ENCODE data around the gene RNASEH2B.

RNASEH2B gene

DNA sequence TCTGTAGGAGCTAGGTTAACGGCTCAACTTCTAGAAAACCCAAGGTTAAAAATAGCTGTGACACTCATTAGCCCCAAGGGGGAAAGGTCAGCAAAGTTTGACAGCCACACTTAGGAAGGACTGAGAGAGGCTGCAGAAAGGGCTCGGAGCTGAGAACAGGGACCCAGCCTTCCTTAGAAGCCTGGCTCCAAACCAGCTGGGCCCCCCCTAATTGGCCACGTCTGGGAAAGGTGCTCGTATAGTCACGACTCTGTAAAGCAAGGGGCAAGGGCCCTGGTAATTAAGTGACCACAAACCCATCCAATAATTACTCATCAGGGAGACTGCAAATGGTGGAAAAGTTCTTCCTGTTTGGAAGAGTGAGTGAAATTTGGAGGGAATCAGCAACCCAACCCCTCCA, 90.5 kb downstream of the RNASEH2B start:
- no peak for DNase-seq

DNA sequence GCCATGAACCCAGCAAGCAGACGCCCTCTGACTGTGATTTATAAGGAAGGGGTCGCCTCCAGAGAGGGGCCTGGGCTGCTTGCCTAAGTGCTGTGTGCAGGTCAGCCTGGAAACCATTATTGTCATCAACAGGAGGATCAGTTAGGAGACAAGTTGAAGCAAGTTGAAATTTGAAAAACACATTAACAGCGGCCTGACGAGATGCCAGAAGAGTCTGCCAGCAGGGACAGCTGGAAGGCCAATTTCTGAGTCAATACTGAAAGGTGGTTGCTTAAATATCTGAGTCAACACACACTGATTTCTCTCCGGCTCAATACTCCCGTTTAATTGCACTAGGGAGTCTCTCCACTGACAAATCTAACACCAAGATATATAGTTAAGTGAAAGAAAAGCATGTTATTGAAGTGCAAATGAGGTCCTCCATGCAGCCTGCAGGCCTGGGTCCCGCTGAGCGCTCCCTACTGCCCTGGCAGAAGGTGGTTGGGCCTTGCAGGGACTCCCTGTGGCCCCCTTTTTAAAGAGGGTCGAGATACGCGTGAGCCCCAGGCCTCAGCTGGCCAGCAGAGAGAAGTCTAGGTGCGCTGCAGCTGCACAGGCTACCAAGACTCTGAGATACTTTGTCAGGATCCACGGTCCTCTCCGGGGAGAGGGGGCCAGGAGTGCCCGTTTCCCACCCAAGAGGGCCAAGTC, 91.1 kb downstream of the RNASEH2B start:
- no peak for DNase-seq

DNA sequence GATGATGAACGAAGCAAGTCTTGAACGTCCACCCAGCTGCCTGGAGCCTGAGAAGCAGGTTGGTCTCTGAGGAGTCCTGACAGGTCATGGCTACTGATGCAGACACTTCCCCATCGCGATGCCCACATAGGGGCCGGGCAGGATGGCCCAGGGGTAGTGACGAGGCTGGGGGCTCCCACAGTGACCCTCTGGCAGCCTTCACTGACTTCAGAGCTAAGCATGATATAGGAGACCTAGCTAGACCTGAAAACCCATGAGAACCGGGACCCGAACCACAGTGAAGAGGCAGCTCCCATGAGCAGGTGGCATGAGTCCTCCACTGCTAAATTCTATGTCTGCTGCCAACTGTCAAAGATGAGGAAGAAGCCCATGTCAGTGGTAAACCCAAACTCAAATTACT, 91.7 kb downstream of the RNASEH2B start:
- no peak for DNase-seq

DNA sequence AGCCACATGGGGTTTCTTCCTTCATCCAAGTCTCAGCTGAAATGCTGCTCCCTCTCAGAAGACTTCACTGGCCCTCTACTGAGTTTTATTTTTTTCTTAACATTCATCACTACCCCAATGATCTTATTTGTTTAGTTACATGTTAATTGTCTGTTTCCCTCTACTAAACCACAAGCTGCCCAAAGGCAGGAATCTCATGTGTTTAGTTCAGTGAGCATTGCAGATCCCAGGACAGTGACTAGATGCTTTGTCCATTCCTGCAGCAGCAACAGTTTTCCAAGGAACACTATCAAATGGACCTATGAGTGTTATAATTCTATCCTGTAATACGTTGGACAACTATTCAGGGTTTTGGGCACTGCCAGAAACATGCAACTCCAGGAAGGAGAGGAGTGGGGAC, 93.1 kb downstream of the RNASEH2B start:
- DNase-seq = no peak

DNA sequence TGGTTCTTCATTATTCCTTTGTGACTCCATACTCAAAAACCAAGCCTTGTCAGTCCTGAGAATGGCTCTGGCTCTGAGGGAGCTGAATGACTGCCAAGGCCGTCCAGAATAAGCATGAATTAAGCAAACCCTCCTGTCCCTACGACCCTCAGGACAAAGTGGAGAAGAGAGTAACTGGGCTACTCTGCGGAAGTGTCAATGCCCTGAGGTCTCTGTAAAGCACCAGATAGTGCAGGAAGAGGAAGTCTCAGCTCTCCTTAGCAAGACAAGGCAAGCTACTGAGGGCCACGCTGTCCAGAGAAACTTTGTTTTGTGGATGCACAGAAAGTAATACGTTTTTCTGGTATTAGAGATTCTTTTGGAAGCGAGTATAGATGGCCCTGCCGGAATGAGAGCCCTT, 94.1 kb downstream of the RNASEH2B start:
- no peak for DNase-seq

DNA sequence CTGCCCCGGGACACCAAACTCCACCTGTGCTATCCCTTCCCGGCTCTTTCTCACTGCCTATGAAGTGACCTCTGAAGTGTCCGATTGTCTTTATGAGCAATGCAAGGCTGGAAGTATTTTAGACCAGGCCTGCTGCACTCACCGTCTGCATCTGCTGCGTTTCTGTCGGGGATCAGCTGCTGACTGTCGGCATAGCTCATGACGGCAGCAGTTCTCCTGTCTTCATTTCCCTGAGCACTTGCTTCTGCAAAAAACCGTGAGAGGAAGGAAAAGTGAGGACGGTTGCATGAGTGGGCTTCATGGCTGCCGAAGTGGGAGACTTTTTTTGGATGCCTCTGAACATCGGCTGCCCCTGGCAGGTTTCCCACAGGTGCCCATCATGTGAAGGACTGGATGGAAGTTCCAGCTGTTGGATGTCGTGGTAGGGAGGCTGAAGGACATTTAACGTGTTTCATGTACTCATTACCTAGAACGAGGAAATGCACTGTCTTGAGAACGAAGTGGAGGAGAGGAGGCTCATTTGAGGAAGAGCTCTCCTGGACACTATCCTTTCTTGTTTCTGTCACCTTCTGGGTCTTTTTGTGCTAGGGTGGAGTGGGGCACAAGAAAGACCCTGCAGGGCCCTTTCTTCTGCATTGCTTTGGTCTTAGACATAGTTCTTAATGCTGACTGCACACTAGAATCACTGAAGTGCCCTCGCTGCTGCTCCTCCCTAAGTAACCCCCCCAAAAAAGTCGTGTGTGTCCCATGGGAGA, 94.7 kb downstream of the RNASEH2B start:
- DNase-seq = peak; percentile 20

DNA sequence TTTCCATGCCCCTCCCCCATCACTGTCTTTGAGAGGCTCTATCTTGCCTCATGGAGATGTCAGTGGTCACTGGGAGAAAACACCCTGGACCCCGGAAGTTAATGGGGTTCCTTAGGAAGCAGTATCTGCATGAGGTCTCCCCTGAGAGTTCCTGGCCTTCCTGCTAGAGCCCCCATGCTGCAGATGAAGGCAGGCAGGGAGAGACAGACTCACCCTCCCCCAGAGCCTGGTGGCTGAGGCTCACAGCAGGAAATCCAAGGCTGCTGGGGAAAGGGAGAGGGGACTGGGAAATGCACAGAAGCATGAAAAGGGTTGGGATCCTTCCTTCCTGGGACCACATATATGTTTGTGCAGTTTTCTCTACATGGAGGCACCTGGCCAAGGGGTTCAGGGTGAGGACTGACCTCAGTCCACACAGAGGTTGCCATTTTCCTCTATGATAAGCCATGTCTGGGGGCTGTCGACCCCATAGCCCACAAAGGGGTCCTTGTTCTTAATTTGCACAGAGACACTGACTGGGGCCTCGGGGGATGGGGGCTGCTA, 95.4 kb downstream of the RNASEH2B start:
- no peak for DNase-seq

DNA sequence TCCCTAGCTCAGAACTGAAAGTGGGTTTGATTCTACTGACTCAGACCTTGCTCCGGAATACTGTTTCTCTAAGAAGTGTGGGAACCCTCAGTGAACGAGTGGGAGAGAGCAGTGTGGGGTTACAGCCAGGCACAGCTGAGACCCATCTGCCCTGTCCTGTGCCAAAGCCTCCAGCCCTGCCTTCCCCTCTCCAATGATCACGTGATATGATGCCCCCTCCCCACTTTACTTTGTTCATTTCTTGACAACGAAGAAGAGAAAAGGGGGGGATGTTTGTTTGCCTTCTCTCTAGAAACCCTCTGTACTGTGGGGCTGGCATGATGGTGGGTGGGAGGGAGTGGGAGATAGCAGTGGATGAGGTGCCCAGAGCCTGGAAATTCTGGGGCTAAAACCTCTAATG, 96.0 kb downstream of the RNASEH2B start:
- DNase-seq = no peak

All from inflammatory macrophage treated with lipopolysaccharide for 4 hours (primary cell).